ENCODE data around the gene ABCG1.

- TF ChIP-seq, protein P1, sequence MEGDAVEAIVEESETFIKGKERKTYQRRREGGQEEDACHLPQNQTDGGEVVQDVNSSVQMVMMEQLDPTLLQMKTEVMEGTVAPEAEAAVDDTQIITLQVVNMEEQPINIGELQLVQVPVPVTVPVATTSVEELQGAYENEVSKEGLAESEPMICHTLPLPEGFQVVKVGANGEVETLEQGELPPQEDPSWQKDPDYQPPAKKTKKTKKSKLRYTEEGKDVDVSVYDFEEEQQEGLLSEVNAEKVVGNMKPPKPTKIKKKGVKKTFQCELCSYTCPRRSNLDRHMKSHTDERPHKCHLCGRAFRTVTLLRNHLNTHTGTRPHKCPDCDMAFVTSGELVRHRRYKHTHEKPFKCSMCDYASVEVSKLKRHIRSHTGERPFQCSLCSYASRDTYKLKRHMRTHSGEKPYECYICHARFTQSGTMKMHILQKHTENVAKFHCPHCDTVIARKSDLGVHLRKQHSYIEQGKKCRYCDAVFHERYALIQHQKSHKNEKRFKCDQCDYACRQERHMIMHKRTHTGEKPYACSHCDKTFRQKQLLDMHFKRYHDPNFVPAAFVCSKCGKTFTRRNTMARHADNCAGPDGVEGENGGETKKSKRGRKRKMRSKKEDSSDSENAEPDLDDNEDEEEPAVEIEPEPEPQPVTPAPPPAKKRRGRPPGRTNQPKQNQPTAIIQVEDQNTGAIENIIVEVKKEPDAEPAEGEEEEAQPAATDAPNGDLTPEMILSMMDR (IDR thresholded peaks at IDR 0.05; ENCODE audit: low read length), result no peak
- no peak for TF ChIP-seq EZH2 (IDR thresholded peaks at IDR 0.05; ENCODE audit: borderline replicate concordance, low read length)
Measured at GRCh38 chr21:42315296-42315891, 96.5 kb downstream of the ABCG1 start, which contains the start of gene TFF3.

Data from OCI-LY1 (cell line).